GM12801 (cell line): ENCODE measurements around the gene KLHL29.

Experiments used
- TF ChIP-seq, protein P1 (sequence below): IDR thresholded peaks from one replicate; pipeline ENCODE4 v1.5.1; 2011; ENCODE audit warnings: control low read depth; ENCODE audit not compliant: insufficient read length; ENCODE audit errors: extremely low read depth

The KLHL29 gene

DNA sequence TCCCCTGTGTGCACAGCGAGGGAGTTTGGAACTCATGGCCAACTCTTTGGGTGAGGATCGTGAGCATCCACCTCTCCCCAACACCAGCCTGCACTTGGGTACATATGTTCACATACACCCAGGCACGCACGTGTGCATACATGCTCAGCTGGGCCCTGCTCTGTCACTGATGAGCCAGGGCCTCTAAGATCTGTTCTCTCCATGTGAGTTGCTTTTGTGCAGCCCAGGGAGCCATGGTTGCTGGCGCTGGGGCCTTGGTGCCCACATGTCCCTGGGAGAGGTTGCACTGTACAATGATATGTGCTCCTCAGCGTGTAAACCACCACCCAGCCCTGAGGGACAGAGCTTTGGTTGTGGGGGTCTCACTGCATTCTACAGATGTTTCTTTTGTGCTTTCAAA, 44.1 kb downstream of the KLHL29 start:
- TF ChIP-seq, protein P1, sequence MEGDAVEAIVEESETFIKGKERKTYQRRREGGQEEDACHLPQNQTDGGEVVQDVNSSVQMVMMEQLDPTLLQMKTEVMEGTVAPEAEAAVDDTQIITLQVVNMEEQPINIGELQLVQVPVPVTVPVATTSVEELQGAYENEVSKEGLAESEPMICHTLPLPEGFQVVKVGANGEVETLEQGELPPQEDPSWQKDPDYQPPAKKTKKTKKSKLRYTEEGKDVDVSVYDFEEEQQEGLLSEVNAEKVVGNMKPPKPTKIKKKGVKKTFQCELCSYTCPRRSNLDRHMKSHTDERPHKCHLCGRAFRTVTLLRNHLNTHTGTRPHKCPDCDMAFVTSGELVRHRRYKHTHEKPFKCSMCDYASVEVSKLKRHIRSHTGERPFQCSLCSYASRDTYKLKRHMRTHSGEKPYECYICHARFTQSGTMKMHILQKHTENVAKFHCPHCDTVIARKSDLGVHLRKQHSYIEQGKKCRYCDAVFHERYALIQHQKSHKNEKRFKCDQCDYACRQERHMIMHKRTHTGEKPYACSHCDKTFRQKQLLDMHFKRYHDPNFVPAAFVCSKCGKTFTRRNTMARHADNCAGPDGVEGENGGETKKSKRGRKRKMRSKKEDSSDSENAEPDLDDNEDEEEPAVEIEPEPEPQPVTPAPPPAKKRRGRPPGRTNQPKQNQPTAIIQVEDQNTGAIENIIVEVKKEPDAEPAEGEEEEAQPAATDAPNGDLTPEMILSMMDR: no peak

DNA sequence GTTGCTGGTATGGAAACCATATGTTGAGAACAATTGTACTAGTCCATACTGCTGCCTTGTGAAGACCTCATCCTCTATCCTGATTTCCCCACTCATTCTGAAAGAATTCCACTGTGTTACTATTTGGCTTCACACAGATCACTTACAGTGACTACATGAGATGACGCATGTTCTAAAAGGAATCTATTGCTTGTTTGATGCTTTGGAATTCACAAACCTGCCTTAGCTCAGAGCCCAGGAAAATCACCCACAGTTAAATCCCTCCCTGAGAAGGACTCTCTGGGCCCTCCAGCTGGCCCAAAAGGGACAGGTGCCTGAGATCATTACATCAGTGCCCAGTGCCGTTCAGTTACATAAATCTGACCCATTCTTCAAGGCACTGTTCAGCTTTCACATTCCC, 45.3 kb downstream of the KLHL29 start:
- TF ChIP-seq, protein P1: no peak

DNA sequence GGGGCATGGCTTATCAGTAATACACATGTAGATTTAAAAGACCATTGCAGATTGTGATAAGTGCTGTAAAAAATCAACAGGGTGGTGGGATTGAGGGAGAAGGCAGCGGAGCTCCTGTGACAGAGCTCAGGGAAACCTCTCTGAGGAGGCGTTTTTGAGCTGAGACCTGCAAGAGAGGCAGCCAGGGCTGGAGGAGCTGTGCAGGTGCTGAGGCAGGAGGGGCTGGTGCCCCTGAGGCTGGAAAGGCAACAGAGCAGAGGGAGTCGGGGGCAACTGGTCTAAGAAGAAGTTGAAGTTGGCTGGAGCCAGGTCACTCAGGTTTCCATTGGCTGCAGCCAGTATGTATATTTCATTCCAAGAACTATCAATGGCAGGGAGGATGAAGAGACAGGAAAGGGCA, 47.6 kb downstream of the KLHL29 start:
- TF ChIP-seq, protein P1: no peak

DNA sequence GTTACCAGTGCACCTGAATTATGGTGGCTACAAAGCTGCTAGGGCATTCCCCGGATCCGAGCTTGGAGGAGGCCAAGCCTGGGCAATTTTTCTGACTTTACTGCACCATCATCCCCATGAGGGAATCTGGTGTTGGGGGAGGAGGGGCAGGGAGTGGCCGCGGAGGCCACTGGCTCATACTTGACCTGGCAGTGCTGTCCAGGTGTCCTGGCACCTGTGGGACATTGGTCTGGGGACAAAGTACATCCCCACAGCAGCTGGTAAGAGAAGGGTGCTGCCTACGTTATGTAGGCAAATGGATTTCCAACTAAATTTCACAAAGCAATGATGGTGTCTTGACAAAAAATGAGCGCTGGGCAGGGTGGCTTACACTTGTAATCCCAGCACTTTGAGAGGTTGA, 48.3 kb downstream of the KLHL29 start:
- TF ChIP-seq, protein P1: no peak

DNA sequence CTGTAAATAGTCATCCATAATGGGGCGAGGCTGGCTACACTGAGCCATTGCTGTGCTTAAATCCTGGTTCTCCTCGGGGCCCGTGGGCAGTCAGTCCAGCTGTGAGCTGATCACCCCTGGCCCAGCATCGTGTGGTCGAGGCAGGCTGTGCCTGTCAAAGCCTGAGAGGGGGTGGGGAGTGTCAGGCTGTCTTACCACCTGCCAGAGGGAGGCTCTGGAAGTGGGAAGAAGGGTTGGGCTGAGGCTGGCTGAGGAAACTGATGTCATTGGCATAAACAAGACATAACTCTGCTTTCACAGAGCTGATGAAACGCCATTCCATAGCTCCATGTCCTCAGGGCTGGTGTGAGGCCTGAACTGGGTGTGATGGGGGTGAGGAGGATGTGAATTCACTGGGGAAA, 49.7 kb downstream of the KLHL29 start:
- TF ChIP-seq, protein P1: no peak

DNA sequence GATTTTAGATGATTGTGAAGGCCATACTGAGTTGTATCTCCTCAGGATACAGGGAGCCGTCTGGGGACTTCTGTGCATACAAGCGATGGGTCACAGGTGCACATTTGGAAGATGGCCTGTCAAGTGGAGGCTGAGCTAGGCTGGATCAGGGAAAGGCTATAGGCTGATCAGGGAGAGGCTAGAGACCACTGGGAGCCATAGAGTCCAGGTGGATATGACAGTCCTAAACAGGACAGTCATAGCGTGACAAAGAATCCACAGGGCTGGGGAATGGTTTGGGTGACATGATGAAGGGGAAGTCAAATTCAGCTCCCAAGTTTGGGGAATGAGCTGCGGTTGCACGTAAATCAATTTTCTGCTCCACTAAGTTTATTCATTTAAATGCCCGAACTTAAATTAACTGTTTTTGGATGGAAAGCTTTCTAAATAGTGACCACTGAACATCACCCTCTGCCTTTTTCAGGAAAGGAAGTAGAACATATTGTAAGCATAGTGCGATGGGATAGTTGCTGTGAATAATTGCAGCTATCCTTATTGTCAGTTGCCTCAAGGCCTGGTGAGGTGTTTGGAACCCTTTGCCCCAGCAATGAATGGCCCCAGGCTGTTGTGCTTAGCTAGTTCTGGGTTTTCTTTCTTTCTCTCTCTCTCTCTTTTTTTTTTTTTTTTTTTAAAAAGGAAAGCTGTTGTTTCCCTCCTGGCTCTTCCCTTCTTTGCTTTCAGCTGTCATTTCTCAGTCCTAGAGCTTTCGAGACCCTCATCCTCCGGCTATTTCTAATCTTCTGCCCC, 50.5 kb downstream of the KLHL29 start:
- TF ChIP-seq, protein P1: no peak

DNA sequence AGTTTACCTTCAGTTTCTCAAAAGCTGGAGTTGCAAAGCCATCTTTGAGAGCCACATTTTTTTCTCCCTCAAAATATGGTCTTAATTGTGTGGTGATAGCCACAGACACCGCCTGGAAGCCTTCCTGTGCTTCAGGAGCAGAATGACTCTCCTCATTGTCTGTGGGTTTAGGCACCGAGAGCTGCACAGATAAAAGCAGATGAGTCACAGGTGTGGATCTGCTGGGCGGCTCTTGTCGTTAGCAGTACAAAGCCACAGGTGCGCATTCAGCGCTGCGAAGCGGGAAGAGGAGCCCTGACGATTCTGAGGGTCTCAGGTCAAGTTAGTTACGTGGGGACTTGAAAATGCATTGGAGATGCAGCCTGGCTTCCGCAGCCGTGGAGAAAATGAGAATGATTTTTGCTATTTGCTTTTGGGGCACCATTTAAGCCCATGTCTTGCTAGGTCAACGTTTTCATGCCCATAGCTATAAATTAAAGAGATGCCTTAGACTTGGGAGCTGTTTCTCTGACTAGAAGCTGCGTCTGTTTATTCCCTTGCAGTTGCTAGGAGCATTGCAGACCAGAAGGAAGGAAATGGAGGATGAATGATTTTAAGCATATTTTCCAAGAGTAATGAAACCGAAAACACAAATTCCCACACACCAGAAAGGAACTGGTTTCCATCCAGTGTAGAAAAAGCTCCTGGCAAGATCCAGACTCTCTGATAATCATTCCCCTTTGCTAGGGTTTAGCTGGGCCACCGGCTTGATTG, 51.5 kb downstream of the KLHL29 start:
- TF ChIP-seq, protein P1: no peak
